HG03103 (cell line): ENCODE data around the gene DAP.
A peak's percentile ranks its signal among the peaks of the same experiment; 100 is the strongest.
"Not testable (repeated sequence)": the region's sequence is repeated elsewhere in the genome, so short reads cannot be mapped to it uniquely, and the experiment has no call there.

Source experiments
- ATAC-seq: cut with Tn5 transposase; IDR thresholded peaks from one replicate; pipeline ENCODE4 v1.9.1; 2021; ENCODE audit warnings: low read depth; ENCODE audit not compliant: unreplicated experiment

The DAP gene

GRCh38 chr5:10735569-10736276 is 25.3 kb downstream of the DAP start:
- ATAC-seq, result peak; percentile 76

- no peak for ATAC-seq
Measured at GRCh38 chr5:10734832-10735523, 26.1 kb downstream of the DAP start.

- ATAC-seq, result no peak
Measured at GRCh38 chr5:10734037-10734709, 26.9 kb downstream of the DAP start.

- ATAC-seq, result no peak
Measured at GRCh38 chr5:10733426-10733825, 27.6 kb downstream of the DAP start.

GRCh38 chr5:10731913-10732312 is 29.1 kb downstream of the DAP start:
- ATAC-seq, result no peak

GRCh38 chr5:10730043-10730351 is 31.0 kb downstream of the DAP start:
- ATAC-seq, result no peak

GRCh38 chr5:10729320-10730042 is 31.6 kb downstream of the DAP start:
- ATAC-seq, result no peak

- no peak for ATAC-seq
Measured at GRCh38 chr5:10728679-10729078, 32.4 kb downstream of the DAP start.

- no peak for ATAC-seq
Measured at GRCh38 chr5:10727861-10728260, 33.2 kb downstream of the DAP start.

- ATAC-seq, result peak; percentile 76
Measured at GRCh38 chr5:10726913-10727517, 34.0 kb downstream of the DAP start.

- ATAC-seq, result peak; percentile 24
Measured at GRCh38 chr5:10726179-10726912, 34.7 kb downstream of the DAP start.

- no peak for ATAC-seq
Measured at GRCh38 chr5:10725636-10726035, 35.4 kb downstream of the DAP start.

GRCh38 chr5:10724781-10725507 is 36.1 kb downstream of the DAP start:
- no peak for ATAC-seq

GRCh38 chr5:10723514-10723913 is 37.5 kb downstream of the DAP start:
- ATAC-seq, result no peak

GRCh38 chr5:10720766-10721165 is 40.3 kb downstream of the DAP start:
- ATAC-seq, result not testable (repeated sequence)

GRCh38 chr5:10719965-10720364 is 41.1 kb downstream of the DAP start:
- no peak for ATAC-seq

GRCh38 chr5:10718617-10719016 is 42.4 kb downstream of the DAP start:
- not testable (repeated sequence) for ATAC-seq

GRCh38 chr5:10716825-10717224 is 44.2 kb downstream of the DAP start:
- not testable (repeated sequence) for ATAC-seq

- ATAC-seq, result no peak
Measured at GRCh38 chr5:10715605-10716290, 45.3 kb downstream of the DAP start.
